Testis (tissue), 3 donors: ENCODE data around the gene NTM. TPM values are rescaled to one million over a fixed set of nuclear protein-coding genes. Genes with fewer than 3 reads are reported as not detected.
A peak's percentile ranks its signal among the peaks of the same experiment; 100 is the strongest.

Experiments used
- DNase-seq: peaks from one replicate; pipeline ENCODE4 v3.0.0-alpha.2; 2019
- H3K27ac ChIP-seq, 2 donors: fragments of 200-600 bp; sonication (generic); one replicate each; pipeline ENCODE4 v1.5.1; 2019
- H3K27me3 ChIP-seq: fragments of 200-600 bp; sonication (generic); one replicate; pipeline ENCODE4 v1.5.1; 2019
- H3K36me3 ChIP-seq: fragments of 200-600 bp; sonication (generic); one replicate; pipeline ENCODE4 v1.5.1; 2017; ENCODE audit warnings: low read depth; ENCODE audit errors: missing control alignments
- H3K4me1 ChIP-seq: fragments of 200-600 bp; sonication (generic); one replicate; pipeline ENCODE4 v1.5.1; 2019
- H3K4me3 ChIP-seq, 2 donors: fragments of 200-600 bp; sonication (generic); one replicate each; pipeline ENCODE4 v1.5.1; 2017 to 2019
- H3K9me3 ChIP-seq: fragments of 200-600 bp; sonication (generic); one replicate; pipeline ENCODE4 v1.5.1; 2017
- POLR2A ChIP-seq: fragments of 450-650 bp; IDR thresholded peaks from one replicate; pipeline ENCODE4 v1.6.1; 2017; ENCODE audit warnings: antibody characterized with exemption, mild to moderate bottlenecking, moderate library complexity
- WGBS, 2 donors: methylation state at CpG; one replicate each; pipeline ENCODE4 v1.1.5; 2018; 5-methylcytosine and 5-hydroxymethylcytosine counted together
- intact Hi-C: fragments of 100-400 bp; cut with DNase I; formaldehyde crosslinking; loops from one replicate; pipeline ENCODE4 v1.15.1; 2023; ENCODE audit warnings: low total_unique reads
- polyA plus RNA-seq: library from polyadenylated mRNA; stranded (reverse); fragments of 350-450 nt; fragmentation: Illumina TruSeq; extraction: RNeasy Lipid Tissue Mini Kit (QIAGEN cat#74804); gene quantifications from one replicate; pipeline ENCODE4 v1.2.3, GENCODE V29; 2014; ENCODE audit warnings: low read depth, low replicate concordance; ENCODE audit not compliant: insufficient read depth
- total RNA-seq, 2 donors: library from RNA; depleted of rRNA; stranded (reverse); fragments of >200 nt; gene quantifications; one replicate each; pipeline ENCODE4 v1.2.3, GENCODE V29; 2016
- TF ChIP-seq, protein P1 (sequence below), 3 experiments: fragments of 450-650 bp in 2 of 3; fragments of 200-600 bp in 1 of 3; sonication (generic) in 1 of 3; IDR thresholded peaks; one replicate each; pipeline ENCODE4 v1.5.1; 2016 to 2019; ENCODE audit warnings: antibody characterized with exemption in 3 of 3, mild to moderate bottlenecking in 2 of 3, moderate library complexity in 1 of 3

Gene NTM
- total and polyA plus RNA-seq, 3 donors from 2014 or later, result 1.7 to 4.5 (median 1.8) TPM

DNA sequence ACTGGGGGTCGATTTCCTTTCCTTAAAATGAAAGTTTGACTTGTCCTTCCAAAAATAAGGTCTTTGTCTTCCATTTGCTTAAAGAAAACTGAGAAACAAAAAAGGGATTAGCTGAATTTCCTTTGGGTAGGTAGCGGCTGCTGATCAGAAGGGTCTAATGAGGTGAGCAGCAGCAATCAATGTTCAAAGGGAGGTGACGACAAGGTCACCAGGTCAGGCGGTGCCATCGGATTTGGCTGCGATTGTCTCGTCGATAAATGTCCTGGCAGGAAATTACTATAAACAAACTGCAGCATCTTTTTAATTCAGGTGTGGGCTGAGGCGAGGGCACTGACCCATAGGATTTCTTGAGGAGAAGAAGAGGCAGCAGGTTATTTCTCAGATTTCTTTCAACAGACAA lies 480.1 kb downstream of the NTM start:
- H3K4me1 ChIP-seq, result no peaks in the 10 kb centered on the region
- no peaks in the 10 kb centered on the region for H3K27me3 ChIP-seq
- intact Hi-C loops, result no loop called here

DNA sequence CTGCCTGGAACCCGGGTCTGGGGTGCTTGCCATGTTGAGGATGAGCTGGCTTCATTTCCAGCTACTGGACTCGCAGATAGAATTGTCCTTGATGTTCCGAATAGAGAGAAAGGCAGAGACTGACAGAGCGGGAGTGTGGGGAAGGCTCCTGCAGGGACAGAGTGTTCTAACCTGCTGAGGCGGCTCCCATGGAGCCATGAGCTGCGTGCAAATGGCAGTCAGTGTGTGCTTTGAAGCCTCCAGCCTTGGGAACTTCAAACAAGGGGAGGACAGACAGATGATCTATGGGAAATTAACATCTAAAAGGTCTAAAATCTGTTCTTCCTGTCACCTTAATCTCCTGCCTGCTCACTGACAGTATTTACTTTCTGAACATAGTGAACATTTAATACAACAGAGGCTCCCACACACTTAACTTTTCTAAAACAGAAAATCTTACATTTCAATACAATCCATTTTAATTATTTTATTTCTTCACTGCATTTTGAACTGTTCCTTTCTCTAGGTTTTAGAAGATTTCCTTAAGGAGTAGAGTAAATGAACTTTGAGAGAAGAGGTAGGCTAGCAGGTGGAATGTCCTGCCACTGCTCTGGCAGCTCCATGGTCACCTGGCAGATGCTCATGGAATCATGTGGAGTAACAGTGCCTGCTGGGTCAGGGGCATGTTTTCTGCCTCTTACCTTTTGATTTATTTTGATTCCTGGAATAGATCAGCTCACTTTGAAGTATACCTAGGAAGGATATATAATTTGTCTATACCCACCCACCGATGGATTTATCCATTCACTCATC lies 481.7 kb downstream of the NTM start:
- H3K9me3 ChIP-seq, result no peaks in the 10 kb centered on the region
- no peaks in the 10 kb centered on the region for H3K27me3 ChIP-seq
- no peaks in the 10 kb centered on the region for H3K36me3 ChIP-seq
- peak; percentile 17 for DNase-seq
- WGBS, 2 donors, result 31 to 58% methylated on average over 7 of the region's 7 CpGs
- H3K27ac ChIP-seq, result no peak overlapping the region
- H3K4me1 ChIP-seq, result no peaks in the 10 kb centered on the region
- intact Hi-C loops, result no loop called here
- no peak overlapping the region for H3K4me3 ChIP-seq
- TF ChIP-seq POLR2A, result no peak
- TF ChIP-seq, protein P1, sequence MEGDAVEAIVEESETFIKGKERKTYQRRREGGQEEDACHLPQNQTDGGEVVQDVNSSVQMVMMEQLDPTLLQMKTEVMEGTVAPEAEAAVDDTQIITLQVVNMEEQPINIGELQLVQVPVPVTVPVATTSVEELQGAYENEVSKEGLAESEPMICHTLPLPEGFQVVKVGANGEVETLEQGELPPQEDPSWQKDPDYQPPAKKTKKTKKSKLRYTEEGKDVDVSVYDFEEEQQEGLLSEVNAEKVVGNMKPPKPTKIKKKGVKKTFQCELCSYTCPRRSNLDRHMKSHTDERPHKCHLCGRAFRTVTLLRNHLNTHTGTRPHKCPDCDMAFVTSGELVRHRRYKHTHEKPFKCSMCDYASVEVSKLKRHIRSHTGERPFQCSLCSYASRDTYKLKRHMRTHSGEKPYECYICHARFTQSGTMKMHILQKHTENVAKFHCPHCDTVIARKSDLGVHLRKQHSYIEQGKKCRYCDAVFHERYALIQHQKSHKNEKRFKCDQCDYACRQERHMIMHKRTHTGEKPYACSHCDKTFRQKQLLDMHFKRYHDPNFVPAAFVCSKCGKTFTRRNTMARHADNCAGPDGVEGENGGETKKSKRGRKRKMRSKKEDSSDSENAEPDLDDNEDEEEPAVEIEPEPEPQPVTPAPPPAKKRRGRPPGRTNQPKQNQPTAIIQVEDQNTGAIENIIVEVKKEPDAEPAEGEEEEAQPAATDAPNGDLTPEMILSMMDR (IDR thresholded peaks at IDR 0.05), result no peak

More for the DNA sequence above, 480.1 kb downstream of the NTM start:
- 73 to 74% methylated on average over 9 of the region's 9 CpGs for WGBS, 2 donors
- Histone ChIP-seq H3K36me3 (no peaks in the 10 kb centered on the region), H3K27ac (no peak overlapping the region), H3K4me3 (no peak overlapping the region), H3K9me3 (no peaks in the 10 kb centered on the region)
- no peak for DNase-seq
- TF ChIP-seq, protein P1 (IDR thresholded peaks at IDR 0.05), result no peak
- TF ChIP-seq POLR2A, result no peak

DNA sequence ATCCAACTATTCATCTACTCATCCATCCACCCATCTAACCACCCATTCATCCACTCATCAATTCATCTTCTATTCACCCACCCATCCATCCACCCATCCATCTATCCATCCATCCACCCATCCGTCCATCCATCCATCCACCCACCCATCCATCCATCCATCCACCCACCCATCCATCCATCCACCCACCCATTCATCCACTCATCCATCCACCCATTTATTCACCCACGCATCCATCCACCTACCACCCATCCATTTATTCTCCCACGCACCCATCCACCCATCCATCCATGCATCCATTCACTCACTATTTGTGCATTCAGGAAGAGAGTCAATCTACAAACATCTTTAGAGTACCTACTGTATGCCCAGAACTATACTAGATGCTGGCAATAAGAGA lies 482.3 kb downstream of the NTM start:
- Histone ChIP-seq H3K9me3 (no peaks in the 10 kb centered on the region), H3K27ac (no peak overlapping the region), H3K36me3 (no peaks in the 10 kb centered on the region), H3K27me3 (no peaks in the 10 kb centered on the region), H3K4me3 (no peak overlapping the region), H3K4me1 (no peaks in the 10 kb centered on the region)
- intact Hi-C loops, result no loop called here
- WGBS, 2 donors, result 84 to 96% methylated on average over 3 of the region's 3 CpGs
- TF ChIP-seq POLR2A, result no peak
- TF ChIP-seq, protein P1 (IDR thresholded peaks at IDR 0.05), result no peak
- DNase-seq, result no peak

DNA sequence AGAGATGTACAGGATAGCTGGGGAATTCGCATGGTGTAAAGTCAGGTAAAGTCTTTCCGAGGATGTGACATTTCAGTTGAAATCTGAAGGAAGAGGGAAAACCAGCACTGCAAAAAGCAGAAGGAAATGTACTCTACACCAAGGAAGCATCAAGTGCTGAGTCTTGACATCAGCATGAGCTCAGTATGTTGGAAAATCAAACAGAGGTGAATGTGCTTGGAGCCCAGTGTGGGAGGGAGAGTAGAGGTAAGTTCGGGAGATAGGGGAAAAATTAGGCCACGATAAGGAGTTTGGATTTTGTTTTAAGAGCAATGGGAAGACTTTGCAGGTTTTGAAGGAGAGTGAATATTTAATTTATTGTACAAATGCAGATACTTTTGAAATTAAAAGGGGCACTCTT lies 484.0 kb downstream of the NTM start:
- 70 to 71% methylated on average over 4 of the region's 4 CpGs for whole genome bisulfite sequencing, 2 donors
- intact Hi-C loops, result no loop called here
- H3K4me1 ChIP-seq, result no peaks in the 10 kb centered on the region
- no peak overlapping the region for H3K4me3 ChIP-seq
- H3K27ac ChIP-seq, result no peak overlapping the region
- no peaks in the 10 kb centered on the region for H3K36me3 ChIP-seq
- DNase-seq, result no peak
- no peak for TF ChIP-seq POLR2A
- TF ChIP-seq, protein P1 (IDR thresholded peaks at IDR 0.05), result no peak
- no peaks in the 10 kb centered on the region for H3K27me3 ChIP-seq
- H3K9me3 ChIP-seq, result no peaks in the 10 kb centered on the region

DNA sequence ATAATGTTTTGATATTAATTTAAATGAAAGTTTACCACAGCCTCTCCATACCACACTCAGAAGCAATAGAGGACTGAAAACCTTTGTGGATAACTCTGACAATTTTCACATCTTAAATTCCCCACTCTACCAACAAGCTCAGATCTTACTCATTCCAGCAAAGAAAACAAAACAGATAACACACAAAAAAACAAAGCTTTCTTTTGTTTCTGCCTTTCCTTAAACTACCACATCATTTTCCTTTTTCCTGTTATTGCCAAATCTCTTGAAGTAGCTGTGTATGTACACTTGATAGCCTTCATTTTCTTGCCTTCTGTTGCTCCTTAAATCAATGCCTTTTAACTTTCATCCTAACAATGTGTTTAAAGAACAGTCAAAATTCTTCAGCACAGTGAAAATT lies 484.9 kb downstream of the NTM start:
- intact Hi-C loops, result no loop called here

More for the DNA sequence above, 484.9 kb downstream of the NTM start:
- no peaks in the 10 kb centered on the region for H3K36me3 ChIP-seq
- no peak overlapping the region for H3K27ac ChIP-seq
- H3K4me1 ChIP-seq, result no peaks in the 10 kb centered on the region
- no peak for DNase-seq
- no peak overlapping the region for H3K4me3 ChIP-seq
- H3K9me3 ChIP-seq, result no peaks in the 10 kb centered on the region
- TF ChIP-seq, protein P1 (IDR thresholded peaks at IDR 0.05), result no peak
- TF ChIP-seq POLR2A, result no peak
- H3K27me3 ChIP-seq, result no peaks in the 10 kb centered on the region
